Endothelial cell (in vitro differentiated cells): ENCODE measurements around the gene TMEM132E. TPM values are rescaled to one million over a fixed set of nuclear protein-coding genes. Genes with fewer than 3 reads are reported as not detected.

Experiments used
- DNase-seq: peaks from one replicate; pipeline ENCODE4 v3.0.0; 2021; ENCODE audit warnings: low spot score
- H3K27ac Mint-ChIP-seq: one replicate; pipeline ENCODE4 v1.8.0; 2021; ENCODE audit warnings: mixed read lengths, inconsistent platforms; ENCODE audit not compliant: unreplicated experiment
- H3K27me3 Mint-ChIP-seq: one replicate; pipeline ENCODE4 v1.8.0; 2021; ENCODE audit warnings: mild to moderate bottlenecking, moderate library complexity, mixed read lengths, inconsistent platforms; ENCODE audit not compliant: unreplicated experiment
- H3K36me3 Mint-ChIP-seq: one replicate; pipeline ENCODE4 v1.8.0; 2021; ENCODE audit warnings: mild to moderate bottlenecking, low read depth, mixed read lengths, inconsistent platforms; ENCODE audit not compliant: unreplicated experiment
- H3K4me1 Mint-ChIP-seq: one replicate; pipeline ENCODE4 v1.8.0; 2021; ENCODE audit warnings: mild to moderate bottlenecking, mixed read lengths, inconsistent platforms; ENCODE audit not compliant: unreplicated experiment
- H3K4me3 Mint-ChIP-seq: one replicate; pipeline ENCODE4 v1.8.0; 2021; ENCODE audit warnings: mild to moderate bottlenecking, mixed read lengths, inconsistent platforms; ENCODE audit not compliant: unreplicated experiment
- H3K9me3 Mint-ChIP-seq: one replicate; pipeline ENCODE4 v1.8.0; 2021; ENCODE audit warnings: mixed read lengths, inconsistent platforms; ENCODE audit not compliant: unreplicated experiment
- total RNA-seq: library from RNA; stranded (reverse); fragmentation: NEBNext Ultra II Directional; extraction: Animal tissue kit (Norgen Biotek cat#: 25700); gene quantifications from one replicate; pipeline ENCODE4 v1.2.1, GENCODE V29; 2021; ENCODE audit not compliant: unreplicated experiment
- TF ChIP-seq, protein P1 (sequence below): fragments of 200-600 bp; sonication (generic); IDR thresholded peaks from one replicate; pipeline ENCODE4 v1.5.0; 2021; ENCODE audit warnings: antibody characterized with exemption; ENCODE audit not compliant: unreplicated experiment

The TMEM132E gene
- total RNA-seq, 1 donor from 2014 or later = 0.08 TPM

GRCh38 chr17:34628879-34629278 is 49.5 kb downstream of the TMEM132E start:
- no peak for DNase-seq
- TF ChIP-seq, protein P1, sequence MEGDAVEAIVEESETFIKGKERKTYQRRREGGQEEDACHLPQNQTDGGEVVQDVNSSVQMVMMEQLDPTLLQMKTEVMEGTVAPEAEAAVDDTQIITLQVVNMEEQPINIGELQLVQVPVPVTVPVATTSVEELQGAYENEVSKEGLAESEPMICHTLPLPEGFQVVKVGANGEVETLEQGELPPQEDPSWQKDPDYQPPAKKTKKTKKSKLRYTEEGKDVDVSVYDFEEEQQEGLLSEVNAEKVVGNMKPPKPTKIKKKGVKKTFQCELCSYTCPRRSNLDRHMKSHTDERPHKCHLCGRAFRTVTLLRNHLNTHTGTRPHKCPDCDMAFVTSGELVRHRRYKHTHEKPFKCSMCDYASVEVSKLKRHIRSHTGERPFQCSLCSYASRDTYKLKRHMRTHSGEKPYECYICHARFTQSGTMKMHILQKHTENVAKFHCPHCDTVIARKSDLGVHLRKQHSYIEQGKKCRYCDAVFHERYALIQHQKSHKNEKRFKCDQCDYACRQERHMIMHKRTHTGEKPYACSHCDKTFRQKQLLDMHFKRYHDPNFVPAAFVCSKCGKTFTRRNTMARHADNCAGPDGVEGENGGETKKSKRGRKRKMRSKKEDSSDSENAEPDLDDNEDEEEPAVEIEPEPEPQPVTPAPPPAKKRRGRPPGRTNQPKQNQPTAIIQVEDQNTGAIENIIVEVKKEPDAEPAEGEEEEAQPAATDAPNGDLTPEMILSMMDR = no peak
- H3K4me1 Mint-ChIP-seq = peaks cover 8% of the 10 kb centered on the region
- H3K9me3 Mint-ChIP-seq = no peaks in the 10 kb centered on the region
- no peak overlapping the region for H3K4me3 Mint-ChIP-seq
- H3K27me3 Mint-ChIP-seq = peaks cover 16% of the 10 kb centered on the region
- no peak overlapping the region for H3K27ac Mint-ChIP-seq
- H3K36me3 Mint-ChIP-seq = no peaks in the 10 kb centered on the region

DNA sequence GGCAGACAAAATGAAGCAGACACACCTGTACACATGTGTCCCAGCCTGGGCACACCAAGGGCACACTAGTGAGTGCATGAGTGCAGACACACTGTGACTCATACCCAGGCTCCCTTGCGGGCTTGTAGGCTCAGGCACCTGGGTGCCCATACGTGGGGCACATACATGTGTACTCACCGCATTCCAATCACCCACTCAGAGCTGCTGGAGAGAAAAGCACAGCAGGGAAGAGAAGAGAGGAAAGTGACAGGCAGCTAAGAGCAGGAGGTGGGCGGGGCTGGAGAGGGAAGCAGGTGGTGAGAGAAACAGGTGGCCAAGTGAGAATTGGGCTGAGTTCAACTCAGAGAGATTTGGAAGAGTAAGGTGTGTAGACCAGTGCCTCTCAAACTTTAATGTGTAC is 54.0 kb downstream of the TMEM132E start:
- Mint-ChIP-seq H3K4me3 (no peak overlapping the region), H3K27me3 (peaks cover 17% of the 10 kb centered on the region), H3K36me3 (no peaks in the 10 kb centered on the region), H3K27ac (no peak overlapping the region), H3K9me3 (no peaks in the 10 kb centered on the region), H3K4me1 (no peaks in the 10 kb centered on the region)
- no peak for DNase-seq
- TF ChIP-seq, protein P1 = no peak

GRCh38 chr17:34633760-34634159 is 54.4 kb downstream of the TMEM132E start:
- Mint-ChIP-seq H3K27me3 (peaks cover 17% of the 10 kb centered on the region), H3K9me3 (no peaks in the 10 kb centered on the region), H3K4me3 (no peak overlapping the region), H3K27ac (no peak overlapping the region), H3K36me3 (no peaks in the 10 kb centered on the region), H3K4me1 (no peaks in the 10 kb centered on the region)
- TF ChIP-seq, protein P1 = no peak
- DNase-seq = no peak

GRCh38 chr17:34634551-34635160 is 55.3 kb downstream of the TMEM132E start:
- H3K4me3 Mint-ChIP-seq = no peak overlapping the region
- no peaks in the 10 kb centered on the region for H3K9me3 Mint-ChIP-seq
- H3K4me1 Mint-ChIP-seq = no peaks in the 10 kb centered on the region
- DNase-seq = no peak
- H3K27ac Mint-ChIP-seq = no peak overlapping the region
- TF ChIP-seq, protein P1 = no peak
- peaks cover 13% of the 10 kb centered on the region for H3K27me3 Mint-ChIP-seq
- no peaks in the 10 kb centered on the region for H3K36me3 Mint-ChIP-seq

GRCh38 chr17:34635876-34636275 is 56.5 kb downstream of the TMEM132E start:
- H3K27ac Mint-ChIP-seq = no peak overlapping the region
- no peaks in the 10 kb centered on the region for H3K9me3 Mint-ChIP-seq
- no peak overlapping the region for H3K4me3 Mint-ChIP-seq
- no peaks in the 10 kb centered on the region for H3K36me3 Mint-ChIP-seq
- TF ChIP-seq, protein P1 = no peak
- no peak for DNase-seq
- H3K4me1 Mint-ChIP-seq = no peaks in the 10 kb centered on the region
- H3K27me3 Mint-ChIP-seq = peaks cover 9% of the 10 kb centered on the region
